Sigmoid colon (tissue), 7 donors: ENCODE measurements around the gene SUPT3H. TPM values are rescaled to one million over a fixed set of nuclear protein-coding genes. Genes with fewer than 3 reads are reported as not detected.
"Not testable (repeated sequence)": the region's sequence is repeated elsewhere in the genome, so short reads cannot be mapped to it uniquely, and the experiment has no call there.

Experiments used
- DNase-seq: peaks from one replicate; pipeline ENCODE4 v3.0.0-alpha.2; 2019
- H3K27ac ChIP-seq, 4 donors: fragments of 200-600 bp; sonication (generic); one replicate each; pipeline ENCODE4 v1.5.1; 2016 to 2019; ENCODE audit warnings: mild to moderate bottlenecking in 1 of 4
- H3K27me3 ChIP-seq, 3 donors: fragments of 200-600 bp; sonication (generic); one replicate each; pipeline ENCODE4 v1.5.1; 2019; ENCODE audit warnings: mild to moderate bottlenecking in 1 of 3
- H3K36me3 ChIP-seq, 4 donors: fragments of 200-600 bp; sonication (generic); one replicate each; pipeline ENCODE4 v1.5.1; 2016 to 2019
- H3K4me1 ChIP-seq, 4 donors: fragments of 200-600 bp; sonication (generic); one replicate each; pipeline ENCODE4 v1.5.1; 2017 to 2019
- H3K4me3 ChIP-seq, 4 donors: fragments of 200-600 bp; sonication (generic); one replicate each; pipeline ENCODE4 v1.5.1; 2017 to 2019; ENCODE audit warnings: mild to moderate bottlenecking in 2 of 4, moderate library complexity in 1 of 4
- H3K9me3 ChIP-seq, 4 donors: fragments of 200-600 bp in 3 of 4; sonication (generic) in 3 of 4; one replicate each; pipeline versions ENCODE4 v1.5.1 to v1.6.1; 2013 to 2019
- EP300 ChIP-seq, 4 donors: sonication (generic); formaldehyde crosslinking; IDR thresholded peaks; one replicate each; pipeline ENCODE4 v1.6.1; 2017; ENCODE audit warnings: antibody characterized with exemption in 4 of 4
- POLR2A ChIP-seq, 2 donors: fragments of 450-650 bp; IDR thresholded peaks; one replicate each; pipeline ENCODE4 v1.6.1; 2016; ENCODE audit warnings: antibody characterized with exemption in 2 of 2, mild to moderate bottlenecking in 2 of 2, moderate library complexity in 2 of 2
- POLR2AphosphoS5 ChIP-seq, 4 donors: sonication (generic); formaldehyde crosslinking; IDR thresholded peaks; one replicate each; pipeline ENCODE4 v1.6.1; 2017; ENCODE audit warnings: antibody characterized with exemption in 4 of 4
- WGBS, 2 donors: extraction: QIAGEN DNeasy Blood & Tissue Kit; methylation state at CpG; one replicate each; pipeline ENCODE4 v1.1.7; 2013; 5-methylcytosine and 5-hydroxymethylcytosine counted together
- intact Hi-C: fragments of 100-400 bp; cut with DNase I; formaldehyde crosslinking; loops from one replicate; pipeline ENCODE4 v1.15.1; 2023
- polyA plus RNA-seq, 3 donors: library from polyadenylated mRNA; stranded (reverse); fragments of 200-250 nt; gene quantifications; one replicate each; pipeline ENCODE4 v1.2.3, GENCODE V29; 2013
- total RNA-seq, 4 donors: library from RNA; depleted of rRNA; stranded (reverse); fragments of >200 nt; gene quantifications; one replicate each; pipeline ENCODE4 v1.1.0, GENCODE V29; 2016
- TF ChIP-seq, protein P1 (sequence below), 4 experiments: fragments of 450-650 bp in 3 of 4; fragments of 200-600 bp in 1 of 4; IDR thresholded peaks; one replicate each; pipeline ENCODE4 v1.5.1; 2016 to 2019; ENCODE audit warnings: antibody characterized with exemption in 4 of 4, mild to moderate bottlenecking in 3 of 4, moderate library complexity in 2 of 4
- donor health status: healthy with polysubstance abuse.
- donor health status: Bipolar disorder and iron deficiency.
- donor health status: healthy.

SUPT3H gene
- total and polyA plus RNA-seq, 7 donors = 1.6 to 18.2 (median 10.6) TPM

DNA sequence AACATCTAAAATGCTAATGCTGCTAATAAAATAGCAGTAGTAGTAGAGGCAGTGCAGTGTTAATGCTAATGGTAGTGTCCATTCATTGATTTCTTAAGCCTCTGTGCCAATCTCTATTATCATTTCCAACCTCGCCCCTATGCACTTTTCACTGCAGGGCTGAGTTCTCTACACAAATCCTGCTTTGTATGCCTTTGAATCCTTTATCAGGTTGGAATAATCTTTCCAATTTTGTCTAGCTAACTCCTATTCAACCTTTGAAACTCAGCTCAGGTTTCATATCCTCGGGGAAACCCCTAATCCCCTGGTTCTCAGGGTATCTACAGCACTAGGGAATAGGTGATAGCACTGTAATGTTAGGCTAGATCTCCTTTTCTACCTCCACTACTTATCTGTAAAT lies 333.6 kb downstream of the SUPT3H start:
- Histone ChIP-seq H3K36me3 (no peaks in the 10 kb centered on the region), H3K4me3 (no peak overlapping the region), H3K27ac (no peak overlapping the region), H3K9me3 (no peaks in the 10 kb centered on the region), H3K4me1 (no peaks in the 10 kb centered on the region), H3K27me3 (no peaks in the 10 kb centered on the region)
- TF ChIP-seq EP300 (IDR thresholded peaks at IDR 0.05) = no peak
- TF ChIP-seq POLR2AphosphoS5 (IDR thresholded peaks at IDR 0.05) = no peak
- TF ChIP-seq, protein P1, sequence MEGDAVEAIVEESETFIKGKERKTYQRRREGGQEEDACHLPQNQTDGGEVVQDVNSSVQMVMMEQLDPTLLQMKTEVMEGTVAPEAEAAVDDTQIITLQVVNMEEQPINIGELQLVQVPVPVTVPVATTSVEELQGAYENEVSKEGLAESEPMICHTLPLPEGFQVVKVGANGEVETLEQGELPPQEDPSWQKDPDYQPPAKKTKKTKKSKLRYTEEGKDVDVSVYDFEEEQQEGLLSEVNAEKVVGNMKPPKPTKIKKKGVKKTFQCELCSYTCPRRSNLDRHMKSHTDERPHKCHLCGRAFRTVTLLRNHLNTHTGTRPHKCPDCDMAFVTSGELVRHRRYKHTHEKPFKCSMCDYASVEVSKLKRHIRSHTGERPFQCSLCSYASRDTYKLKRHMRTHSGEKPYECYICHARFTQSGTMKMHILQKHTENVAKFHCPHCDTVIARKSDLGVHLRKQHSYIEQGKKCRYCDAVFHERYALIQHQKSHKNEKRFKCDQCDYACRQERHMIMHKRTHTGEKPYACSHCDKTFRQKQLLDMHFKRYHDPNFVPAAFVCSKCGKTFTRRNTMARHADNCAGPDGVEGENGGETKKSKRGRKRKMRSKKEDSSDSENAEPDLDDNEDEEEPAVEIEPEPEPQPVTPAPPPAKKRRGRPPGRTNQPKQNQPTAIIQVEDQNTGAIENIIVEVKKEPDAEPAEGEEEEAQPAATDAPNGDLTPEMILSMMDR (IDR thresholded peaks at IDR 0.05) = no peak
- no peak for TF ChIP-seq POLR2A (IDR thresholded peaks at IDR 0.05)
- 60 to 71% methylated on average over 2 of the region's 2 CpGs for WGBS, 2 donors
- no peak for DNase-seq
- intact Hi-C loops = no loop called here

DNA sequence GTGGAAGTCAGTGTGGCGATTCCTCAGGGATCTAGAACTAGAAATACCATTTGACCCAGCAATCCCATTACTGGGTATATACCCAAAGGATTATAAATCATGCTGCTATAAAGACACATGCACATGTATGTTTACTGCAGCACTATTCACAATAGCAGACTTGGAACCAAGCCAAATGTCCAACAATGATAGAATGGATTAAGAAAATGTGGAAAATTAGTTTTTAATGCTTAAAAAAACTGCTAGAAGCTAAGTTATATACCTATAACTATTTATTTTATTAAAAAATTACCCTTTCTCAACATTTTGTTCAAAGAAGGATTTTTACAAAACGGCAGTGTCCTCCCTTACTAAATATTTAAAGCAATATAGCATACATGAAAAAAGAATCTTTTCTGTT lies 335.1 kb downstream of the SUPT3H start:
- H3K27ac ChIP-seq, H3K36me3 ChIP-seq, H3K4me1 ChIP-seq, intact Hi-C loops, H3K27me3 ChIP-seq, H3K4me3 ChIP-seq, H3K9me3 ChIP-seq, DNase-seq: not testable (repeated sequence)
- 90 to 92% methylated on average over 2 of the region's 2 CpGs for WGBS, 2 donors

DNA sequence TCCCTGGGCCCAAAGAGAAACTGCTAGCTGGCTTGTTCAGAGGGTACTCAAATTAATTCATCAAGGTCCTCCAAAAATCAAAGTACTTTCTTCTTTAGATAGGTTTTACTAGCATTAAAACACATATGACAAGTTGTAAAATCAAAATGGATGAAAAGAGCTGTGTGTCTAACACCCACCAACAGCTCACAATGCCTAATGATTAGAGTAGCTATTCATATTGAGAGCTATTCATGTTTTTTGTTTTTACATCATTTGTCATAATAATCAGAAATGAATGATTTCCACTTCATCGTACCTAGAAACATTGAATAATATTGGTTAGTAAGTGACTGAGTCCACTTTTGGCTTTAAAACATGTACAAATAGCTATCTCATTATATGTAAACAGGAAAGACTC lies 339.5 kb downstream of the SUPT3H start:
- no peaks in the 10 kb centered on the region for H3K4me1 ChIP-seq
- H3K27ac ChIP-seq = no peak overlapping the region
- TF ChIP-seq POLR2A (IDR thresholded peaks at IDR 0.05) (no peak), EP300 (IDR thresholded peaks at IDR 0.05) (no peak)
- TF ChIP-seq, protein P1 (IDR thresholded peaks at IDR 0.05) = no peak
- WGBS, 2 donors = 83 to 85% methylated on average over 1 of the region's 1 CpG
- intact Hi-C loops = no loop called here
- no peaks in the 10 kb centered on the region for H3K9me3 ChIP-seq
- DNase-seq = no peak
- no peaks in the 10 kb centered on the region for H3K27me3 ChIP-seq
- no peaks in the 10 kb centered on the region for H3K36me3 ChIP-seq
- no peak overlapping the region for H3K4me3 ChIP-seq

DNA sequence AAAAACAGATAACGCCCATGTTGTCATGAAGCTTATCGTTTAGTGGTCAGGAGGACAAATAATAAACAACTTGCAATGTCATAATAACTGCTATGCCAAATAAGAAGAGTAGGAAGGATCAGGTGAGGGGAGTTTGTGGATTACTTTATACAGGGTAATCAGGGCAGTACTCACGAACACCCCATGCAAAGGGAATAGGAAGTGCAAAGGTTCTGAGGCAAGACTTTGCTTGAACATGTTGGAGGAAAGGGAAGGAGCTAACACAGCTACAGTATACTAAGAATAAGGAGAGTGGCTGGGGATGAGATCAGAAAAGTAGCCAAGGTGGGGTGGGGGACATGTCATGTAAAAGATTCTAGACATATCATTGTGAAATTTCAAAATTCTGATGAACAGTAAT lies 341.6 kb downstream of the SUPT3H start:
- Histone ChIP-seq H3K4me3 (no peak overlapping the region), H3K27ac (no peak overlapping the region), H3K9me3 (no peaks in the 10 kb centered on the region), H3K4me1 (no peaks in the 10 kb centered on the region), H3K36me3 (no peaks in the 10 kb centered on the region), H3K27me3 (no peaks in the 10 kb centered on the region)
- TF ChIP-seq, protein P1 (IDR thresholded peaks at IDR 0.05) = no peak
- TF ChIP-seq EP300 (IDR thresholded peaks at IDR 0.05) (no peak), POLR2A (IDR thresholded peaks at IDR 0.05) (no peak), POLR2AphosphoS5 (IDR thresholded peaks at IDR 0.05) (no peak)
- DNase-seq = no peak
- intact Hi-C loops = no loop called here
- 91 to 94% methylated on average over 3 of the region's 3 CpGs for WGBS, 2 donors

DNA sequence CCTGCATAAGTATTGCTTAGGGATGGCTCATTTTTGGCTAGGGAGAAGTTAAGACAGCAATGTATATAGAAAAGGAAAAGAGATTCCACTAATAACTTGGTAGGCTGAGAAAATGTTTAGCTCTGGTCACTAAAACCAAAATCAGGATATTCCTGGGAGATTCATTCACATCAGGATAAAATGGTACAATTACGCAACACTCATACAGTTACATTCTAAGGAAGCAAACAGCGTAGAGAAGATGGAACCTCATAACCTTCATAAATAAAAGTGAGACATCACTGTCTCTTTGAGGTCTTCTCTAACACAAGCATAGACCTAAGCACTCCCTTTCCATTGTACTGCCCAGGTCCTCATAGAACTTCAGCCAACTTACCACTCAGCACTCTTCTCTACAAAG lies 345.3 kb downstream of the SUPT3H start:
- no peaks in the 10 kb centered on the region for H3K9me3 ChIP-seq
- H3K4me3 ChIP-seq = no peak overlapping the region
- intact Hi-C loops = no loop called here
- no peak overlapping the region for H3K27ac ChIP-seq
- no peaks in the 10 kb centered on the region for H3K4me1 ChIP-seq
- TF ChIP-seq, protein P1 (IDR thresholded peaks at IDR 0.05) = no peak
- TF ChIP-seq POLR2AphosphoS5 (IDR thresholded peaks at IDR 0.05) (no peak), POLR2A (IDR thresholded peaks at IDR 0.05) (no peak), EP300 (IDR thresholded peaks at IDR 0.05) (no peak)
- WGBS, 2 donors = 91 to 97% methylated on average over 2 of the region's 2 CpGs
- no peaks in the 10 kb centered on the region for H3K27me3 ChIP-seq
- DNase-seq = no peak
- H3K36me3 ChIP-seq = no peaks in the 10 kb centered on the region
